GM21367 (cell line): Measurements from ENCODE around the gene CREB3L2.

Source experiments
- ATAC-seq: cut with Tn5 transposase; IDR thresholded peaks from one replicate; pipeline ENCODE4 v1.9.1; 2021; ENCODE audit not compliant: unreplicated experiment

CREB3L2 gene

GRCh38 chr7:137878333-137878961 is 123.4 kb downstream of the CREB3L2 start:
- ATAC-seq, result no peak

DNA sequence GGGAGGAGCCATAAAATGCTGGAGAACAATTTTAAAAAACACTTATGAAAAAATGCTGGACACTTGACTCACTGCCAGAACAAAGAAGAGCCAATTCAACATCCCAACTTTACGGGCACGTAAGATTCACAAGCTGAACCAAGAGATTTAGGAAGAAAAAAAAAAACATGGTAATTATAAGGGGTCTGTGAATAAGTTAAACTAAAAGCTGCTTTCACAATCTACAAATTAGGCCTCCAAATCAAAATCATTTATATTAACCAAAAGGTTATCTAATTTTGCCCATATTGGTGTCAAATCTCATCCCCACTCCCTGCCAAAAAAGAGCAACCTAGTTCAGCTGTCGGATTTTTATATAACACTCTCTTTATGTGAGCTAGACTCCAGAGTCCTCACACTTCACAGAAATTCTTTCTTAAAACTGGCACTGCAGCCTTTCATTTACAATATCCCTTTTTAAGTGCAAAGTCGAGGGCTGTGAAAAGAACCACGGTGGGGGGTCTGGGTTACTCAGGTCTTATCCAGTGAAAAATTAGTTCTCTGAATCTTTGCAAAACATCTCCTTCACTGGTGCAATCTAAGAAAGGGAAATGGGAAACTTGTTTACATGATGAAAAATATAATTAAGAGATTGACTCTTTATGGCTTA is 124.7 kb downstream of the CREB3L2 start:
- ATAC-seq, result no peak

DNA sequence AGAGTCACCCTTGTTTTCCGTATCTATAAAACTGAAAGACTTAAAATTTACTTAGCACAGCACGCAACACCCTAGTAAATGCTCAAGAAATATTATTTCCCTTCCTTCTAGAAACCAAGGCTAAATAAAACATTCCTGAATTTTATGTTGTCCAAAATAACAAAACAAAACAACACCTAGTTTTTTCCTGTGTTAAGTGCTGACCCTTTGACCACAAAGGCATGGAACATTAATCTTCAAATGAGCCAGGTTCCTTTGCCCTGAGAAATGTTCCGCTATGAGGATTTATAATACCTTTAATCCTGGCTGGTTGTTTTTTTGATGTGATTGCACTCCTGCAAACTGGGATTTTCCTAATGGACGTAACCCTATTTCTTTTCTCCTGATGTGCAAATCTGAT is 126.1 kb downstream of the CREB3L2 start:
- ATAC-seq, result no peak

DNA sequence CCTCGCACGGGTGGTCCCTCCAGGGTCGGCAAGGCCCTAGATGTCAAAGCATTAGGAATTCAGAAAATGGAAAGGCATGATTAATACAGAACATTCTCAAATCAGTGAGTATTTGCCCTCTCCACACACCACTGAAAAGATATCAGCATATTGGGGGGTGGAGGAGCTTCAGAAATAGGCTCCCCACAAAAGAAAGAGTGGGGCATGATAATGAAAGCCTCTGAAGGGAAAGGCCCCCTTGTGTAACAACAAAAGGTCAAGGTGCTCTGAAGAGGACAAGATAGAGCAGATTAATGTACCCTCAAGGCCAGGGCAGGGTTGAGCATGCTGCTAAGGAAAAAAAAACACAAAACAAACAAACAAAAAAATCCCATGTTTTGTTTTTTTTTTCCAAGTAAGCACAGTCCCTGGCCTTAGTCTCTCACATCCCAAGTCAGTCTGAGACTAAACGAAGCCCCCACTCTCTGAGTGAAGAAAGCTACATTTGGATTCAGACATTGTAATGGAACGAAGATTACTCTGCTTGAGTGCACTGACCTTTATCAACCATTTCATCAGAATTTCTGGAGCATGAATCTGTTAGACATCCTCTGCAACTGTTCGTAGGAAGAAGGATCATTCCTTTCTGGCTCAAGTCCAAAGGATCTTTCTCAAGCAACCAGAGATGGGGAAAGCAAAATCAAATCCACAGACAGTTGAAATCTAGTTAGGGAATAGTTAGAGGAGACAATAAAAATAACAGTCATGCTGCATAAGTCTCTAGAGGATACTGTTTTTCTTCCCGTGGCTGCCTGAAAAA is 127.7 kb downstream of the CREB3L2 start:
- no peak for ATAC-seq

- ATAC-seq, result no peak
Measured at GRCh38 chr7:137873524-137873923, 128.4 kb downstream of the CREB3L2 start.

DNA sequence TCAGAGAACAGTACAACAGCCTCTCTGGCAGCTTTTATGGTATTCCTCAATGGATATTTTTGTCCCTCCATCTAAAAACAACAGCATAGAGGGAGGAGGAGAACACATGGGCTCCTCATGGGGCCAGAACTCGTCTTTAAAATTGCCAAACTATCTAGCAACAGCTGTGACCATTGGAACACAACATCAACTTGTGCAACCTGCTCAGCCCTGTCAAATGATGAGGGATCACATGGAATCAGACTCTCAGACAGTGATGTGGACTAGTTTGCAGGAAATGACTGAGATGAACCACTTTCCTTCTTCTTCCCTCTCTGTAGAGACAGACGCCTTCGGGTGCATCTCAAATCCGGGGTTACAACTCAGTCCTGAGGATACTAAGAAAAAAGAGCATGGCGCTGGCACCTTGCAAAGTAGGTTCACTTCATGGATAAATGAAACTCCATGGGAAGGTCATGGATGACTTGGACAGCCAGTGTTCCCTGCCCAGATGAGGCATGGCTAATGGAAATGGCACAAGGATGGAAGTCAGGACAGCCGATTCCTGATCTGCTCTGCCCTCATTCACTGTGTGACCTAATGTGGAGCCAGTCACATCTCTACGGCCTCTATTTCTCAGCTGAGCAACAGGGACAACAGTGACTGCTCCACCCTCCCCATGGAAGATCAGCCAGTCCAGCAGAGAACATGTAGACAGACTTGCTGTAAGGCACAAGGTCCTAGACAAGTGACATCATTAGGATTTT is 130.5 kb downstream of the CREB3L2 start:
- no peak for ATAC-seq

- no peak for ATAC-seq
Measured at GRCh38 chr7:137870684-137871083, 131.2 kb downstream of the CREB3L2 start.

- ATAC-seq, result no peak
Measured at GRCh38 chr7:137870078-137870477, 131.8 kb downstream of the CREB3L2 start.

DNA sequence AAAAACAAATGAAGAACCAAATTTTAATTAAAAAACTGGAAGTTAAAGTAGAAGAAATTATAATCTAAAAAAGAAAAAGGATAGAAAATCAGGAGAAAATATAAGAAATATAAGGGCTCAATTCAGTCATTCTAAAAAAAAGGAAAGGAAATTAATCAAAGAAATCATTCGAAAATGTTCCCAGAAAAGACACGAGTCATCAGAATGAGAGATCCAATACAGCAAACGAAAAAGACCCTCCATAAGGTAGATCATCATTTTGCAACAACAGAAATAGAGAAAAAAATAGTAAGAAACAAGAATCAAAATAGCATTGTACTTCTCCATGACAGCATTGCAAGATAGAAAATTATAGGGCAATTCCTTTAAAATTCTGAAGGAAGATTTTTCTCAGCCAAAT is 132.6 kb downstream of the CREB3L2 start:
- no peak for ATAC-seq

DNA sequence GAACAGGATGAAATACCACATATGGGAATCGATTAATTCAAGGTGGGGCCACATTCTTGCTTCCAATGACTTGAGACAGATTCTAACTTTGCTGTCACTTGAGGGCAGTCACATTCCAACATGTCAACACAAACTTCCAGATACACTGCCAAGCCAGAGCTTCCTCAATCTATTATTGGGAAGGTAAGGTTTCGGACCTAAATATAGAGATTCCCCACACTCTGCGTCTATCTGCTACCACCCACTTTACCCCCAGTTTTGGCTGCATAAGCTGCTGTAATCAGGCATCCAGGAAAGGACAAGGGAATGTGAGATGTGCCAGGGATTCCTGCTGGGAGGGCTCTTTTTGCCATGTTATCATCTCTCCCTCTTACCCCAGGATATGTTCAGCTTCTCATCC is 134.6 kb downstream of the CREB3L2 start:
- no peak for ATAC-seq

DNA sequence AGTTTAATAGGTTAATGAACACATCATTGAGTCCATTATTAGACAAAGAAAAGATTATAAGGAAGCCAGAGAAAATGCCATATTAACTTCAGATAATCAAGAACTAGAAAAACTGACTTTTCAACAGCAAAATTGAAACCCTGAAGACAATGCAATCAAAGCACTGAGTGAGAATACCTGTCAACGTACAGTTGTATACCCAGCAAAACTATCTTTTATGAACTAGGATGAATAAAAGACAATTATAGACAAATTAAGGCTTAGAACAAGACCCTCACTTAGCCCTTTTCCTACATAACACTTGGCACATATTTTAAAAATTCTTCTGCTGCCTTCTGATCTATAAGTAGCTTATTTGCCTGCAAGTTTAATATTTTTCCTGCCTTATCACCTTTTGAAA is 136.1 kb downstream of the CREB3L2 start:
- no peak for ATAC-seq

DNA sequence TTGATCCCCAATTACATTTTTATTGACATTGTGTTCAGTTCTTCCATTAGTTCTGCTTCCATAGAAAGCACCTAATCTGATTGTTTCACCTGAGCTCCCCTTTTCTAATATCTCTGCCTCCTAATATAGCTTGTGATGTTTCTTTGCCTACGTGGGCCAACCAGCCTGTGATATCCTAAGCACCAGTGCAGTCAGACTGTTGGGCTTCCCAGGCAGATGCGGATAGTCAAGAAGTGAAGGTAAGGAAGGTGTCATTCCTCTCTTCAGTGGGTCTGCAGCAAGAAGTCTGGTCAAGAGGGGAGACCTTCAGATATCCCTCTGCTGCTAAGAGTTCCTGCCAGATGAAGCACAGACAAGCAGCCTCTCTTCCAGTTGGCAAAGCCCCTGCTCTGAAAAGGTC is 138.9 kb downstream of the CREB3L2 start:
- ATAC-seq, result no peak

DNA sequence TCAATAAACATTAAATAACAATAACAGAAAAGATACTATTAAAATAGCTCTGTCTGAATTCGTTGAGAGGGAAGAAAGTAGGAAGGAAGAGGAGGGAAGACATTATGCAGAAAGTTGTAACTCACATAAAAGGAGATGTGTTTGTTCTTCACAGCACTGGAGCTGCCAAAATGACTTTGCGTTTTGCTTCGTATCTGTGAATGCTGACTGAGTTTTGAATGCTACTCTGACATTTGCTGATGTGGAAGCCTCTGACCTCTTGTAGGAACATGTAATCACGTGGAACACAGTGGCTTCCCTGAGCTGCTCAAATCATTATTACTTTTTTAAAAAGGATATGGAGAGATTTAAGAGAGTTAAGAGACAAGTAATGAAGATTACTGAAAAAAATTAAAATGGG is 139.5 kb downstream of the CREB3L2 start:
- ATAC-seq, result no peak

- ATAC-seq, result no peak
Measured at GRCh38 chr7:137860542-137860941, 141.3 kb downstream of the CREB3L2 start.

GRCh38 chr7:137853053-137853452 is 148.8 kb downstream of the CREB3L2 start:
- ATAC-seq, result no peak

GRCh38 chr7:137852108-137852507 is 149.8 kb downstream of the CREB3L2 start:
- ATAC-seq, result no peak

DNA sequence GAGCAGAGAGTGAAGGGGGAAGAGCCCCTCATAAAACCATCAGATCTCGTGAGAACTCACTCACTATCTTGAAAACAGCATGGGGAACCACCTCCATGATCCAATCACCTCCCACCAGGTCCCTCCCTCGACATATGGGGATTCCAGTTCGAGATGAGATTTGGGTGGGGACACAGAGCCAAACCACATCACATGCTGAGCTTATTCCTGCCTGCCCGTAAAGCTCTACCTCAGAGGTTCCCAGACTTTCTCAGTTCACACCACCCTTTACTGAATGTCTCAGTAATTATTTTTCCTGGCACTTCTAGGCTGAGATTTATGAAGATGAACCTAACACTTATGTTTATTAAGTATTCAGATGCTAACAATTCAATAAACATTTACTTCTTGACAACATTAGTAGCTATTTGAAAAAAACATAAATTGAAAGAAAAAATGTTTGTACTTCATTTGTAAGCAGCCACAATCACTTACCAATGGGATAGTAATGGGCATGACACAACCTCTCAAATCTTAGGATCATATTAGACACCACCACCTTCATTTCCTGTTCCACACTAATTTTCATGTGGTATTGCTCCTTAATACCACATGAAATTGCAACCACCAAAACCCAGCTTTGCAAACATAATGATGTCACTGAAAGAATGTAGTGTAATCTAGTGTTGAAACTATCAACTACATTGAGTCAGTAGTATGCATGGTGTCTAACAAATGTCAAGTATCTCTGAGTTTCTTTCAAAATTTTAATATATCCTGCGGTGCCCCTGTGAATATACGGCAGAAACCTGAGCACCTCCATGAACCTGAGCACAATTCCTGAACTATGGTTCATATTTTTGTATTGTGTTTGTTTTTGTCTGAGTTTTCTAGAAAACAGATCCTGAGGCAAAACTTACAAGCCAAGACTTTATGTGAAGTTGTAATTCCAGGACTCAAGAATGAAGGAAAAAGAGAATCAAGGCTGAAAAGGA is 150.6 kb downstream of the CREB3L2 start:
- ATAC-seq, result no peak

DNA sequence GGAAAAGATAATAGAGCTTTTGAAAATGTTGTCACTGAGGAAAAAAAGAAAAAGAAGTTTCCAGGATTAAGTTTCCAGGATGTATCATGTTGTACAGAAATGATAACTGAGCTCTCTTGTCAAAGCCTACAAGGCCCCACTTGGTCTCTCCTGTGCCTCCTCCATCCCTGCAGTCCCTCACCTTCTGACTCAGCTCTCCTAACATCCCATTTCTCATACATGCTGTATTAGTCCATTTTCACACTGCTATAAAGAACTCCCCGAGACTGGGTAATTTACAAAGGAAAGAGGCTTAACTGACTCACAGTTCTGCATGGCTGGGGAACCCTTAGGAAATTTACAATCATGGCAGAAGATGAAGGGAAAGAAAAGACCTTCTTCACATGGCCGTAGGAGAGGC is 151.3 kb downstream of the CREB3L2 start:
- ATAC-seq, result no peak

- ATAC-seq, result no peak
Measured at GRCh38 chr7:137848095-137848494, 153.8 kb downstream of the CREB3L2 start.

- no peak for ATAC-seq
Measured at GRCh38 chr7:137847568-137848050, 154.3 kb downstream of the CREB3L2 start.
